Stimulated activated CD8-positive, alpha-beta memory T cell treated with anti-CD3 and anti-CD28 coated beads, Interleukin-7, amount 100 ng/mL, for 24 hours (primary cell): ENCODE data around the gene SNW1.
"Not testable (repeated sequence)": the region's sequence is repeated elsewhere in the genome, so short reads cannot be mapped to it uniquely, and the experiment has no call there.

ENCODE experiments used
- DNase-seq: peaks from one replicate; pipeline ENCODE4 v3.0.0-alpha.2; 2020; ENCODE audit warnings: low read depth

SNW1 gene

GRCh38 chr14:77760381-77761204 is at the start of gene SNW1:
SNW1 (minus strand) TSS chr14:77761156; CDS start chr14:77761127, 29 bp downstream.
- DNase-seq, result peak; percentile 74

GRCh38 chr14:77809011-77809410 is 48.1 kb upstream of the SNW1 start:
- DNase-seq, result no peak

- no peak for DNase-seq
Measured at GRCh38 chr14:77808250-77808649, 47.3 kb upstream of the SNW1 start.

- no peak for DNase-seq
Measured at GRCh38 chr14:77805706-77806105, 44.8 kb upstream of the SNW1 start.

- DNase-seq, result no peak
Measured at GRCh38 chr14:77804592-77804991, 43.6 kb upstream of the SNW1 start.

- DNase-seq, result no peak
Measured at GRCh38 chr14:77800814-77801213, 39.9 kb upstream of the SNW1 start.

GRCh38 chr14:77799863-77800730 is 39.1 kb upstream of the SNW1 start, which contains the start of gene ADCK1:
ADCK1 (plus strand) TSS chr14:77800109; CDS start chr14:77818979, 18,870 bp downstream.
- DNase-seq, result peak; percentile 75

- not testable (repeated sequence) for DNase-seq
Measured at GRCh38 chr14:77799456-77799855, 38.5 kb upstream of the SNW1 start.

- no peak for DNase-seq
Measured at GRCh38 chr14:77794357-77794756, 33.4 kb upstream of the SNW1 start.

GRCh38 chr14:77793255-77793654 is 32.3 kb upstream of the SNW1 start:
- not testable (repeated sequence) for DNase-seq

GRCh38 chr14:77791225-77791600 is 30.3 kb upstream of the SNW1 start:
- DNase-seq, result no peak

GRCh38 chr14:77790566-77791224 is 29.7 kb upstream of the SNW1 start:
- no peak for DNase-seq

GRCh38 chr14:77786148-77786547 is 25.2 kb upstream of the SNW1 start:
- DNase-seq, result no peak

GRCh38 chr14:77782202-77782601 is 21.2 kb upstream of the SNW1 start:
- DNase-seq, result no peak

- not testable (repeated sequence) for DNase-seq
Measured at GRCh38 chr14:77773966-77774365, 13.0 kb upstream of the SNW1 start.

GRCh38 chr14:77768442-77769069 is 7.6 kb upstream of the SNW1 start:
- DNase-seq, result not testable (repeated sequence)

GRCh38 chr14:77763978-77764377 is 3.0 kb upstream of the SNW1 start:
- DNase-seq, result no peak

- no peak for DNase-seq
Measured at GRCh38 chr14:77763316-77763715, 2.4 kb upstream of the SNW1 start.

GRCh38 chr14:77761205-77761931 is 412 bp upstream of the SNW1 start:
- DNase-seq, result no peak

- no peak for DNase-seq
Measured at GRCh38 chr14:77752799-77753516, 8.0 kb downstream of the SNW1 start.

- no peak for DNase-seq
Measured at GRCh38 chr14:77752266-77752665, 8.7 kb downstream of the SNW1 start.
